Activated CD4-positive, alpha-beta memory T cell treated with anti-CD3 and anti-CD28 coated beads, Interleukin-2, amount 10 ng/mL, durations not matched to agents 7 days and 5 days (primary cell): ENCODE results near the gene ALPK1. TPM values are rescaled to one million over a fixed set of nuclear protein-coding genes. Genes with fewer than 3 reads are reported as not detected.
"Not testable (repeated sequence)": the region's sequence is repeated elsewhere in the genome, so short reads cannot be mapped to it uniquely, and the experiment has no call there.

ENCODE experiments used
- CTCF ChIA-PET: fragments of 350-600 bp; sonication (Branson Sonifier 250); formaldehyde crosslinking; loops from one replicate; lab custom pipeline; 2021; ENCODE audit warnings: antibody characterized with exemption, inconsistent platforms; lab: Charles Lee
- POLR2A ChIA-PET: fragments of 350-600 bp; sonication (Branson Sonifier 250); formaldehyde crosslinking; loops from one replicate; lab custom pipeline; 2021; ENCODE audit warnings: antibody characterized with exemption; lab: Charles Lee
- DNase-seq: peaks from one replicate; pipeline ENCODE4 v3.0.0-alpha.2; 2020
- H3K27ac Mint-ChIP-seq: one replicate; pipeline ENCODE4 v1.8.0; 2021; ENCODE audit warnings: mild to moderate bottlenecking, mixed read lengths
- H3K27me3 Mint-ChIP-seq: one replicate; pipeline ENCODE4 v1.8.0; 2021; ENCODE audit warnings: mixed read lengths
- H3K36me3 Mint-ChIP-seq: one replicate; pipeline ENCODE4 v1.8.0; 2021; ENCODE audit warnings: low read depth, mixed read lengths
- H3K4me1 Mint-ChIP-seq: one replicate; pipeline ENCODE4 v1.8.0; 2021; ENCODE audit warnings: mixed read lengths
- H3K4me3 Mint-ChIP-seq: one replicate; pipeline ENCODE4 v1.8.0; 2021; ENCODE audit warnings: mild to moderate bottlenecking, mixed read lengths
- H3K9me3 Mint-ChIP-seq: one replicate; pipeline ENCODE4 v1.8.0; 2021; ENCODE audit warnings: mixed read lengths
- total RNA-seq, 2 experiments: library from RNA; stranded (reverse); gene quantifications; one replicate each; pipeline ENCODE4 v1.2.3, GENCODE V29; 2021

Gene ALPK1
- total RNA-seq, 2 experiments from 2014 or later, result 11.4 to 12.3 TPM

DNA sequence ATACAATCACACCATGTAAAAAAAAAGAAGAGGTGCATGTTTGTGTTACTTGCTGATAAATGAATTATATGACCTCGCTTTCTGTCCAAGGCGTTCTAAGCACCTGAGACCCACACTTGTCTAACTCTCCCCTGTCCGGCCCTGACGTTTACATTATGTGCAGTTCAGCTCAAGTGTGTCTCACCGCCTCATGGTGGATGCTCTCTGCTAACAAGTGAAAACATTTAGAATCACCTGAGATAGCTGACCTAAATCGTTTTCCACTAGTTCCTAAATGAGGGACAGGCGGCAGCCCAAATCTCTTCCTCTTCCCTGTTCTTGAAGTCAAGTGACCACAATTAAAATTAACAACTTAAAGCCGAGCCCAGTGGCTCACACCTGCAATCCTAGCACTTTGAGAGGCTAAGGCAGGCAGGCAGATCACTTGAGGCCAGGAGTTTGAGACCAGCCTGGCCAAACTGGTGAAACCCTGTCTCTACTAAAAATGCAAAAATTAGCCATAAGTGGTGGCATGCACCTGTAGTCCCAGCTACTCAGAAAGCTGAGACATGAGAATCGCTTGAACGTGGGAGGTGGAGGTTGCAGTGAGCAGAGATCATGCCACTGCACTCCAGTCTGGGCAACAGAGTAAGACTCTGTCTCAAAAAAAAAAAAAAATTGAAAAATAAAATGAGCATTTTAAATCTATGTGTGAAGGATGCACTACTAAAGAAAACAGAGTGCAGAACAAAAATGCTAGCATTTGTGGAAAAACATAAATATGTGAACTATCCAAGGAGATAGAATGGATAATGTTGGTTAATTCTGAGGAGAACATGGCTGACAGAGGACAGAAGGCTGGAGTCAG lies 7.5 kb upstream of the ALPK1 start:
- Mint-ChIP-seq H3K27me3 (no peaks in the 10 kb centered on the region), H3K4me3 (no peak overlapping the region), H3K27ac (peak overlapping the region; percentile 37), H3K36me3 (peaks cover under 1% of the 10 kb centered on the region), H3K9me3 (no peaks in the 10 kb centered on the region), H3K4me1 (peaks cover 46% of the 10 kb centered on the region)
- no peak for DNase-seq
- CTCF ChIA-PET, result interaction anchor here (1.0 kb wide), 1 partner anchor 66 kb away, joined by 3 read pairs; no protein-coding TSS in a partner anchor
- POLR2A ChIA-PET, result interaction anchor here (1.4 kb wide), 1 partner anchor 12 kb away, joined by 4 read pairs; no protein-coding TSS in a partner anchor

DNA sequence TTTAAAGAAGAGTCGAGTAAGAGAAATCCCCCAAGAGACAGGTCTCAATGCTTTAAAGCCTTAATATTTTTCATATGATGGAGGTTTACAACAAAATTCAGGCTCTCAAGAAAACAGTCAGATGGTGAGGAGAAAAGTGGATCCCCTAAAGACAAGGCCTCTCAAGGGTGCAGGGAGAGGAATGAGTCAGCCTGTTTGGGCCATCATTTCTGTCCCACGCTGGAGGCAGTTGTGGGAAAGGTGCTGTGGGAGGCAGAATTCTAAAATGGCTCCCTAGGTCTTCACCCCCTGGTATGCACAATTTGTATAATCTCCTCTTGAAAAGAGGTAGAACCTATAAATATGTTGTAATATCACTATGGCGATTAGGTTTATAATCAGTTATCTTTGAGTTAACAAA lies 6.8 kb upstream of the ALPK1 start:
- CTCF ChIA-PET, result no interaction called here
- Mint-ChIP-seq H3K4me3 (no peak overlapping the region), H3K4me1 (peaks cover 45% of the 10 kb centered on the region), H3K36me3 (no peaks in the 10 kb centered on the region), H3K27ac (no peak overlapping the region), H3K9me3 (no peaks in the 10 kb centered on the region), H3K27me3 (no peaks in the 10 kb centered on the region)
- no peak for DNase-seq
- POLR2A ChIA-PET, result no interaction called here

- DNase-seq, result no peak
- Mint-ChIP-seq H3K27me3 (no peaks in the 10 kb centered on the region), H3K4me3 (no peak overlapping the region), H3K27ac (no peak overlapping the region), H3K36me3 (no peaks in the 10 kb centered on the region), H3K9me3 (no peaks in the 10 kb centered on the region), H3K4me1 (peaks cover 25% of the 10 kb centered on the region)
- POLR2A ChIA-PET, result interaction anchor here (4.6 kb wide), 1 partner anchor 13 kb away, joined by 33 read pairs; the partner anchor contains the start of gene TIFA
- CTCF ChIA-PET, result no interaction called here
Observed at GRCh38 chr4:112299721-112300120, 2.6 kb downstream of the ALPK1 start.

- Mint-ChIP-seq H3K27me3 (no peaks in the 10 kb centered on the region), H3K36me3 (peaks cover 4% of the 10 kb centered on the region), H3K4me3 (no peak overlapping the region), H3K27ac (no peak overlapping the region), H3K4me1 (peaks cover 13% of the 10 kb centered on the region), H3K9me3 (no peaks in the 10 kb centered on the region)
- POLR2A ChIA-PET, result interaction anchor here (1.9 to 4.6 kb wide), 2 partner anchors 14 to 16 kb away, joined by 4 to 33 read pairs; partner anchors contain the start of gene TIFA
- DNase-seq, result no peak
- CTCF ChIA-PET, result interaction anchor here (1.4 kb wide), 1 partner anchor 16 kb away, joined by 3 read pairs; the partner anchor contains the start of gene TIFA
Observed at GRCh38 chr4:112302320-112303274, 5.4 kb downstream of the ALPK1 start.

DNA sequence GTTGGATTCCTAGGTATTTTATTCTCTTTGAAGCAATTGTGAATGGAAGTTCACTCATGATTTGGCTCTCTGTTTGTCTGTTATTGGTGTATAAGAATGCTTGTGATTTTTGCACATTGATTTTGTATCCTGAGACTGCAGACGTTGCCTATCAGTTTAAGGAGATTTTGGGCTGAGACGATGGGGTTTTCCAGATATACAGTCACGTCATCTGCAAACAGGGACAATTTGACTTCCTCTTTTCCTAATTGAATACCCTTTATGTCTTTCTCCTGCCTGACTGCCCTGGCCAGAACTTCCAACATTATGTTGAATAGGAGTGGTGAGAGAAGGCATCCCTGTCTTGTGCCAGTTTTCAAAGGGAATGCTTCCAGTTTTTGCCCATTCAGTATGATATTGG lies 8.3 kb downstream of the ALPK1 start:
- H3K9me3 Mint-ChIP-seq, H3K27ac Mint-ChIP-seq, H3K4me3 Mint-ChIP-seq, H3K4me1 Mint-ChIP-seq, H3K27me3 Mint-ChIP-seq, CTCF ChIA-PET, DNase-seq, POLR2A ChIA-PET: not testable (repeated sequence)
- H3K36me3 Mint-ChIP-seq, result peaks cover 12% of the 10 kb centered on the region

GRCh38 chr4:112309263-112309791 lies 12.2 kb downstream of the ALPK1 start:
- H3K36me3 Mint-ChIP-seq, result peaks cover 12% of the 10 kb centered on the region
- ChIA-PET POLR2A (interaction anchor here (2.3 kb wide), 1 partner anchor 22 kb away, joined by 6 read pairs; no protein-coding TSS in a partner anchor), CTCF (interaction anchor here (0.6 kb wide), 2 partner anchors 10 to 186 kb away, joined by 3 to 6 read pairs; no protein-coding TSS in a partner anchor)
- not testable (repeated sequence) for H3K4me1 Mint-ChIP-seq, H3K27me3 Mint-ChIP-seq, H3K27ac Mint-ChIP-seq, H3K4me3 Mint-ChIP-seq, DNase-seq, H3K9me3 Mint-ChIP-seq

- no peak for DNase-seq
- no peaks in the 10 kb centered on the region for H3K27me3 Mint-ChIP-seq
- peaks cover 2% of the 10 kb centered on the region for H3K4me1 Mint-ChIP-seq
- POLR2A ChIA-PET, result interaction anchor here (1.6 kb wide), 1 partner anchor 26 kb away, joined by 4 read pairs; the partner anchor contains the start of gene TIFA
- no peak overlapping the region for H3K4me3 Mint-ChIP-seq
- no peaks in the 10 kb centered on the region for H3K9me3 Mint-ChIP-seq
- peaks cover 16% of the 10 kb centered on the region for H3K36me3 Mint-ChIP-seq
- H3K27ac Mint-ChIP-seq, result no peak overlapping the region
- CTCF ChIA-PET, result interaction anchor here (1.0 to 1.2 kb wide), 2 partner anchors 11 to 213 kb away, joined by 3 read pairs; no protein-coding TSS in a partner anchor
Observed at GRCh38 chr4:112311516-112311915, 14.3 kb downstream of the ALPK1 start.

DNA sequence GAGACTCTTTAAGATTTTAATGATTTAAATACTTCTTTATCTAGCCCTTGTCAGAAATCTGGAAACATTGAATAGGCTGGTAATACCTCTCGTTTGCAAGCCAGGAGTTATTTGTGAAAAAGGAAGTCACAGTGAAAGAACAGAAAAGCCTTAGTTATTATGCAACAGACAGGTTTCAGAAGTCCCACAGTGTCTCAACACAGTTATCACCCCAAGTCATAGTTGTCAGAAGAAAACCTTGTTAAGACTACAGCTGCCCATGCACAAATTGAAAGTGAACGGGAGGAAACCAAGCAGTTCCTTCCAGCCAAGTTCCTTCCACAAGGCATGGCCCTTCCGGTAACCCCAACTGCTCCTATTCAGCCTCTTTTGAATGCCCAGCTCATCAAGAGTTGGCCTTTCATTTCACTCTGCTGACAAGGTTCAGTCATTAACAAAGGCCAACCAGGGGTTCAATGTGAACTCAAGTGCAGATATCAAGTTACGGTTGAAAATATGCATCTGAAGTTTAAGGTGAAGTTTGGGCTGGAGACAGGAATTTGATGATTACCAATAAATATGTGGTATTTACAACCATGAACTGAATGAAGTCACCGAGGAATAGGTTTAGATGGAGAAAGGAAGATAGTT lies 15.6 kb downstream of the ALPK1 start:
- Mint-ChIP-seq H3K9me3 (no peaks in the 10 kb centered on the region), H3K4me1 (peaks cover 2% of the 10 kb centered on the region), H3K27me3 (no peaks in the 10 kb centered on the region), H3K36me3 (peaks cover 11% of the 10 kb centered on the region), H3K27ac (no peak overlapping the region), H3K4me3 (no peak overlapping the region)
- no peak for DNase-seq
- ChIA-PET CTCF (interaction anchor here (1.0 kb wide), 1 partner anchor 10 kb away, joined by 3 read pairs; no protein-coding TSS in a partner anchor), POLR2A (interaction anchor here (1.6 kb wide), 1 partner anchor 27 kb away, joined by 4 read pairs; the partner anchor contains the start of gene TIFA)

- ChIA-PET POLR2A (no interaction called here), CTCF (no interaction called here)
- DNase-seq, result no peak
- no peak overlapping the region for H3K27ac Mint-ChIP-seq
- H3K36me3 Mint-ChIP-seq, result peaks cover 6% of the 10 kb centered on the region
- no peaks in the 10 kb centered on the region for H3K27me3 Mint-ChIP-seq
- H3K4me3 Mint-ChIP-seq, result no peak overlapping the region
- no peaks in the 10 kb centered on the region for H3K9me3 Mint-ChIP-seq
- peaks cover 10% of the 10 kb centered on the region for H3K4me1 Mint-ChIP-seq
Observed at GRCh38 chr4:112315446-112315845, 18.3 kb downstream of the ALPK1 start.

GRCh38 chr4:112316360-112316759 lies 19.2 kb downstream of the ALPK1 start:
- Mint-ChIP-seq H3K4me1 (peaks cover 13% of the 10 kb centered on the region), H3K27ac (no peak overlapping the region), H3K27me3 (no peaks in the 10 kb centered on the region), H3K9me3 (no peaks in the 10 kb centered on the region), H3K36me3 (peaks cover 6% of the 10 kb centered on the region), H3K4me3 (no peak overlapping the region)
- no peak for DNase-seq
- CTCF ChIA-PET, result no interaction called here
- POLR2A ChIA-PET, result no interaction called here

DNA sequence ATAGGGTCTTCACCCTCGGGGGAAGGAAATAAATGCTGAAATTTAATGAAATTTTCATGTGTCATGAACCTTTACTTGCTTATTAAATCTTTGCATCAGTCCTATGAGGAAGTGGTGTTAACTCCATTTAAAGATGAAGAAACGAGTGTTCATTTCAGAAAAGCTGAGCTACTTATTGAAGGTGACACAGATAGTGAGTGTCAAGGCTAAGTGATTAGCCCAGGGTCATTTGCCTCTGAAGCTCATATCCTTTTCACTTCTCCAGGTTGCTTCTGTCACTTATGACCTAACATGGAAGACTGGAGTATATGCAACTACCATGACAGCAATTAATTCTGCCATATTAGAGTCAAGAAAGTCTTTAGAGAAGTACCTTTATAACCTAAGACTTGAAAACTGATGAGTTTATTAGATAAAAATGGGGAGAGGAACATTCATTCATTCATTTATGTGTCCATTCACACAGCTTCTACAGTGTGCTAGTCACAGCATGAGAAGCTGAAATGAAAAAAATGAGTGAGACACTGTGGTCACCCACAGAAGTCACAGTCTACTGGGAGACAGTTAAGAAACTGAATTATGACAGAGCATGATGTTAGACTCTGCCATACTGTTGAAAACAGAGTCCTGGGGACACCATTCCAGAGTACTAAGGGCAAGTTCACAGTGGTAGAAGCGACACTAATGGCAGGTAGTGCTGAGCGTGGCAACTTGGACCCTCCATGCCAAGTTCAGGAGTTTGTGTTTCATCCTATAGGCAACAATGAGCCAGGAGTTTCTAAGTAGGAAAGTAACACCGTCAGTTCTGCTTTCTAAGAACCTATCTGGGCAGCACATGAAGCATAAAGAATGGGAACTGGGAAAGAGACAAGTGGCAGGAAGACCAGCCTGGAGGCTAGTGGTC lies 21.3 kb downstream of the ALPK1 start:
- peaks cover 20% of the 10 kb centered on the region for H3K4me1 Mint-ChIP-seq
- no peaks in the 10 kb centered on the region for H3K27me3 Mint-ChIP-seq
- H3K4me3 Mint-ChIP-seq, result no peak overlapping the region
- H3K27ac Mint-ChIP-seq, result peak overlapping the region; percentile 2
- ChIA-PET CTCF (no interaction called here), POLR2A (interaction anchor here (0.5 to 1.0 kb wide), 3 partner anchors 31 to 158 kb away, joined by 3 to 4 read pairs (median 3); partner anchors contain the start of gene TIFA)
- DNase-seq, result no peak
- H3K9me3 Mint-ChIP-seq, result no peaks in the 10 kb centered on the region
- peaks cover 6% of the 10 kb centered on the region for H3K36me3 Mint-ChIP-seq
